GM12865 (cell line): ENCODE measurements around the gene PODNL1.
"Not testable (repeated sequence)": the region's sequence is repeated elsewhere in the genome, so short reads cannot be mapped to it uniquely, and the experiment has no call there.

ENCODE experiments used
- DNase-seq: peaks from one replicate; pipeline ENCODE4 v3.0.0; 2010; ENCODE audit warnings: low read depth
- H3K4me3 ChIP-seq: 2 replicates; pipeline ENCODE4 v1.5.1; 2011; ENCODE audit warnings: mild to moderate bottlenecking, low read depth, low read length, control low read depth
- CTCF ChIP-seq: IDR thresholded peaks from 2 replicates; pipeline ENCODE4 v1.5.1; 2011; ENCODE audit warnings: low read length, control low read depth, low read depth, inconsistent platforms; ENCODE audit not compliant: insufficient read depth; ENCODE audit errors: missing control alignments

PODNL1 gene

GRCh38 chr19:13972368-13973155, 34.3 kb upstream of the PODNL1 start:
- no peak overlapping the region for H3K4me3 ChIP-seq
- DNase-seq = no peak
- no peak for TF ChIP-seq CTCF

- not testable (repeated sequence) for DNase-seq, H3K4me3 ChIP-seq
These were observed 33.7 kb upstream of the PODNL1 start for GRCh38 chr19:13971868-13972267.

GRCh38 chr19:13969897-13970296, 31.7 kb upstream of the PODNL1 start:
- no peak for DNase-seq
- H3K4me3 ChIP-seq = no peak overlapping the region
- no peak for TF ChIP-seq CTCF

GRCh38 chr19:13968999-13969398, 30.8 kb upstream of the PODNL1 start:
- no peak overlapping the region for H3K4me3 ChIP-seq
- DNase-seq = no peak
- no peak for TF ChIP-seq CTCF

- TF ChIP-seq CTCF = no peak
- DNase-seq = no peak
- no peak overlapping the region for H3K4me3 ChIP-seq
These were observed 30.2 kb upstream of the PODNL1 start for GRCh38 chr19:13968383-13968935.

- not testable (repeated sequence) for DNase-seq
These were observed 29.0 kb upstream of the PODNL1 start for GRCh38 chr19:13967206-13967605.

GRCh38 chr19:13966684-13967128, 28.5 kb upstream of the PODNL1 start:
- DNase-seq = no peak
- no peak for TF ChIP-seq CTCF
- no peak overlapping the region for H3K4me3 ChIP-seq

More at GRCh38 chr19:13967206-13967605, 29.0 kb upstream of the PODNL1 start:
- not testable (repeated sequence) for H3K4me3 ChIP-seq

GRCh38 chr19:13965926-13966683, 27.9 kb upstream of the PODNL1 start:
- DNase-seq = no peak
- no peak overlapping the region for H3K4me3 ChIP-seq
- no peak for TF ChIP-seq CTCF
